ENCODE data around the gene SNAP25.

Gene SNAP25

DNA sequence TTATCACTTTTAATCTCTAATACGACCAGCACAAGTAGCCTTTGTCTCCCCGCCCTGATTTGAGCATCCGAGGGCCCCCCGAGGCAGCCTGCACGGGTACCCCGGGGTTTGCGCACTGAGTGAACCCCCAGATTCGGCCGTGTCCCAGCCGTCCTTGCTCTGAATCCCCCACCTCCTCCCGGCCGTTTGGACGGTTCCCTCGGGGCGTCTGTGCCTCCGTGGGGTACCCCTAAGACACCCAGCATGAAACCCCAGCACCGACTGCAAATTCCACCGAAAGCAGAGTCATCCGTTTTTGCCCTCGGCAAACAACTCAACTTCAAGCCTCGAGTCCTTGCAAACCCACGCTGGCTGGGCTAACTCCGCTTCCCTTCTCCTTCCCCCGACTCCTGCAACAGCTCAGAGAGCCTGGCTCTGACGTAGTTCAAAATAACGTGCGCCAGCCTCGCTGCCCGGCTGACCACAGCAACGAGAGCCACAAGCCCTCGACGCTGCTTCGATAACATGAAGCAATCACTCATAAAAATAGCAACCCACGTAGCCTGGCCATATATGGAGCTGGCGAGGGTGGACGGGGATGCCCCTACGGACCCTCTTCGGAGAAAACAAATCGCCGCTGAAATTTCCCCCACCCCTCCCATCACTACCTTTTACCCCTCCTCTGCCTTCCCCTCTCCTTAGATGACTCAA, 764 bp upstream of the SNAP25 start:
- no peak for DNase-seq

DNA sequence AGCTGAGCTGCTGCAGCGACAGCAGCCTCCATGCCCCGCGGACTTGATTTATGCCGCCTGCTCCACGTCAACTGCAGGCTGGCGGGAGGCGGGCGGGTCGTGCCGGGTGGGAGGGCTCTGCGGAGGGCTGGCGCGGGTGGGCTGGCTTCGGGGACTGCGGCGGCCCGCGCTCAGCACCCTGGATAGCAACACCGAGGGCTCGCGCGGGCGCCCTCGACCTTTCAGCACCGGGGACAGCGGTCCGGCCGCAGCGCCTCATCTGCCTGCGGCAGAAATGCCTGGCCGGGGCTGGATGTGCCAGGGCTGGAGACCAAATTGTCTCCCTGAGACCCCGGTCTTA, 792 bp downstream of the SNAP25 start:
- DNase-seq = peak; percentile 82

DNA sequence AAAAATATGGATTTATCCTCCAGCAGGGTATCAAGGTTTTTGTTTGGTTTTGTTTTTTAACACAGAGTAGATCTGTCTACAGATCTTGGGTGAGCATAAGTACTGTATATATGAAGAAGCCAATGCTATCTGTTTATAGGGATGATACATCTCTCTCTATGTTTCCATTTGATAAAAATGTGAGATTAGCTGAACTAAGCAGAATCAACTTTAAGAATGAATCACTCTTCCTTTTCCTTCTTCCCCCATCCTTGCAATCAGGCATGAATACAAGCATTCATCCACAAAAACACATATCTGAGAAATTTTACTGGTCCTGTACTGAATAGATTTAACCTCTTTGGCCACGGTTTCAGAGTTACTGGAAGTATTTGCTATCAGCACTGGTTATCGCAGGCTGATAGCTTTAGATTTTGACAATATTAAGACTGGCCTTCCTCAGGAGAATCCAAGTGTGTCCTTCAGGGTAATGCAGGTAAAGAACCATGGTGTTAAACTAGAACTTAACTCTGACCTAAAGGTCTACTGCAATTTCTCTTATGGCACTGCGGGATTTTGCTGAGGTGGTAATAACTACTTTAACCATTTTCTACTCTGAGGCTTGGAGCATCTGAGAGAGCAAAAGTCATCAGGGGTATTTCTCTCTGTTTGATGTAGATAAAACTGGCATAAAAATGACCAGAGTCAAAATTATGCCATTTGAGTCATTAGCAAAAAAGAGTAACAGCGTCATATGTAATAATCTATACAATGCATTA, 1.5 kb downstream of the SNAP25 start:
- DNase-seq = no peak

DNA sequence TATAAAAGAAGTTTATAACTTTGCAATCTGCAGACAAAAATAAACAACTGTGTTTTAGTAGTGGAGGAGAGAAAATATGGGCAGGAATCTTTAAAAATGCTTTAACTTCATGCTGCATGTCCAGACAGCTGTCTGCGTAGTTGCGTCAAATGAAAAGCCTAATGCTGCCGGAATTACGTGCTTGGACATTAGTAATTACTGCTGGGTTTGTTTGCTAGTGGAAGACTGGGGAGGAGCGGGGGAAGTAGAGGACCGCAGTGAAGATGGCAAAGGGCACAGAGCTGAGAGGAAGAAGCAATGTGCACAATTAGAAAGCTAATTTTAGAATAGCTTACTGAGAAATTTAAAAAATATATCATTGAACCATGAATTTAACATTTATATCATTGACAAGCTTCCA, 2.4 kb downstream of the SNAP25 start:
- DNase-seq = no peak

DNA sequence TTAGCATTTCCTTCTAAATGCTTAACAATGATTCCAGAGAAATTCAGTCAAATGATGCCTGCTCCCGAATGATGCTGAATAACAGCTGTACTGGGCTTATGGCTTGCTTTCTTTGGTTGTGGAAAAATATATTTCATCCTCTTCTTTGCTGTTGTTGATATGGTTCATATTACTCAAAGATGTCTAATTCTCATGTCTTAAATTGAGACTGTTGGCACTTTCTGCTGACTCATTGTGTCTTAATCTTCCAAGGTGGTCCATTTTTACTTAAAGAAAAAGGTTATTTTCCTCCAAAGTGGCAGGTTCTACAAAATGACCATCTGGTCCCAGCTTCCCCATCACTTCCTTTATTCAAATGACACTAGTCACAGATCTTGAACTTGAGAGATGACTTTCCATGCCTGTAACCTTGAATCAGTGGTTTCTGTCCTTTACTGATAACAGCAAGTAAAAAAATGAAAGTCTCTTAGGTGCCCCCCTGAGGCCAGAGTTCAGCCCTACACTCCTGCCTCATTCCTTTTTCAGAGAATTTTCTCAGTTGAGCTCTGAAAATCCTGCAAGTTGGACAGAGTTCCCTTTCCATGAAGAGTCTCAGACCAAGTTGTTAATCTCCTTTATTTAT, 6.9 kb downstream of the SNAP25 start:
- peak; percentile 12 for DNase-seq

DNA sequence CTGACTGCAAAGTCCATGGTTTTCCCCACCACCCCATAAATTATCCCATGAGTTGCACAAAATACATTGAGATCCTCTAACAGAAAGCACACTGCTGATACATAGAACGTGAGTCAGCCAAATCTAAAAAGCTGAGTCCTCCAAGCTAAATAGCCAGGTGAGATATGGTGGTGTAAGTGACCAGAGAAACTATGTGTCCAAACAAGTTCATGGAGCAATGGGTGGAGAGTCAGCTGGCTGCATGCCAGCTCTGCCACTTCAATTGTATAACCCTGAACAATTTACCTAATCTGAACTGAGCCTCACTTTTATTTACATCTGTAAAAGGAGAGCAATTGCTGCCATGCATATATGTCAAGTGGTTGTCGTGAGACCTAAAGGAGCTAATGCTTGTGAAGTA, 9.7 kb downstream of the SNAP25 start:
- DNase-seq = no peak

DNA sequence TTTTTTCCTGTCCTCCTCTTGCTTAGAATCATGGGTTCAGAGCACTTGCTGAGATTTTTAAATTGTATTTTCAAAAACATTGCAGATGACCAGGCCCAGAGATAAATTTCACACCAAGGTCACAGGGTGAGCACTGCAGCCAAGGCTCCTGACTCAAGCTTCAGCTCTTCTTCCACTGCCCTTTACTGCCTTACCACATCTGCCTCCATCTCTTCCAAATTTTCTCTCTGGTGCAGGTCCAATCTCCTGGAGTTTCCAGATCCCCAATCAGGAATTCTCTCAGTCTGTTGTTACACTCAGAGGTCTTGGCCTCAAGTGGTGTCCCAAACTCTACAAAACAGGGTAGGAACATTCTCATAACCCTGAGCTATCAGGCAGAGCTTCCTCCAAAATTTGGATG, 12.7 kb downstream of the SNAP25 start:
- DNase-seq = no peak

DNA sequence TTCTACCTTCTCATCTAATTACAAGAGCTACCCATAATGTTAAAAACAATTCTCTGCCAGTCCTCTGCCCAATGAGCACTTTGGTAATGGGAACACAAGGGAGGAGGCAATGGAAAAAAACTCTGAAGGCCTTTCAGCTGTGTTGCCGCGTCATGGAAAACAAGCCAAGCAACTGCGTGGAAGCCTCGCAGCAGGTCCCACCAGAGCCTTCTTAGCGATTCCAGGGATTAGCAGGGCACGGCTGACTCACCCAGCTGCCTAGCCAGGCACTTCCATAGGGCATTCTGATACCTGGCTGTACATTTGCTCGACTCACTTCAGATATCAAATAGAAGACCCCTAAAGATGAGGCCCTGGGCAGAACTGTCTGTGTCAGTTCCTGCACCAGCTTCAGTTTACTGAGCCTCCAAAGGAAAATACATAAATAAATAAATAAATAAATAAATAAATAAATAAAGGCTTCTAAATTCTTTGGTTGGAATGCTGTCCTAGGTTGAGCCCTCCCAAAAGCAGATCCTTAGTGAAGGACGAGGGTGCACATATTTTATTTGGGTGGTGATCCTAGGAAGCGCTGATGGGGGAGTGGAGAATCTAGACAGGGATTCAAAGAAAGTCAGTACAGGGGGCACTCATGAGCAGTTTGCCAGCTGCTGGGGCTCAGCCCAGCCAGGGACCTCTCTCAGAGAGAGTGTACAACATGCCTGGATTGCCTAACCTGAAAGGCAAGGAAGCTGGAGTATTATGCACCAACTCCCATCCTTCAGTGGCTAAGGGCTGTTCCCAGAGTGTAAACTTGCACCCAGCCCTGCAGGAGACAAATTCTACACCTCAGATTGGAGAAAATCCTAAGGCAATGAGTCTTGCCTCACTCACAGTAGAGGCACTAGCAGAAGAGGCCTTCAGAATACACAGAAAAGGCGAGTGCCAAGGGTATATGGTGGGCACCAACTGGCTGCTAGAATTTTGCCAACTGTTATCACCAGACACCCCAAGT, 18.2 kb downstream of the SNAP25 start:
- no peak for DNase-seq

DNA sequence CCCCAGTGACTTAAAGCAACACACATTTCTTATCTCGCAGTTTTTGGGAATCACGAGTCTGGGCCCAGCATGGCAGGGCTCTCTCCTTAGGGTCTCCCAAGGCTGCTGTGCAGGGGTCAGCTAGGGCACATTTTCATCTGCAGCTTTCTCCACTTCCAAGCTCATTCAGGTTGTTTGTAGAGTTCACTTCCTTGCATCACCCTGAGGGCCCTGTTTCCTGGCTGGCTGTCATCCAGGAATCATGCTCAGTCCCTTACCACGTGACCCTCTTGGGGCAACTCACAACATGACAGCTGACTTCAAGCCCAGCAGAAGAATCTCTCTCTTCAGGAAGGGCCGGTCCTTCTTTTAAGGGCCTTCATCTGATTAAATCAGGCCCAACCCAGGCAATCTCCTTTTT, 21.3 kb downstream of the SNAP25 start:
- DNase-seq = peak; percentile 46

DNA sequence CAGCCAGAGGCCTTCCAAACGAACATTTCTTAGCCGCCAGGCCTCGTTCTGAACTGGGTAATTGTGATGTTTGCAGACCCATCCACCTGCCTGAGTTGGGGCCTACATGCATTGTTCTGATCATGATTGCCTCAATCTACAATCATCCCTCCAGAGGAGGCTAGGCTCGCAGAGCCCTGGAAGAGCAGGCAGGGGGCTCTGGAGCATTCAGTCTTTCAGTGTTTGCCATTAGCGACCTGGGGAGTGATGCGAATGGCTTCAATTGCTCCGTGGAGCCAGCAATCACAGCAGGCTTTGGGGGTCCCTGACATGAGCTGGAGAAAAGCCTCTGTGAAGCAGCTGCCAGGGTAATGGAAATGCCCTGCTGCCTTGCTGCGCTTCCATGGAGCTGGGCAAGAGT, 22.0 kb downstream of the SNAP25 start:
- no peak for DNase-seq

DNA sequence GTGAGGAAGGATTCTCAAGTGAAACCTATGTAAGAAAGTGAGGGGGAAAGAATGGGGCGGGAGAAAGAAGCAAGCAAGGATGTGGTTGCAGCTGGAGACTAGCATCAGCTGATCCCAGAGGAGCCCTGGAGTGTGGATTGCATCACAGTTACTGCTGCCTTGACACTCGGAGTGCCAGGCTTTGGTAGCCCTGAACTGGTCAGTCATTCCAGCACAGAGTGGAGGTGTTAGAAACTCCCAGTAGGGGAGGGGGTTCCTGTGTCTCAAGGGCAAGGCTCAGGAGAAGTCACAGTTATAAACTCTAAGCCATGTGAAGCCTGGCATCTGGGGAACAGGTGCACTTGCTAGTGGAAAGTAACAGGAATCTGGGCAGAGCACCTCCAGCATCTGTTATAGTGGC, 23.5 kb downstream of the SNAP25 start:
- DNase-seq = no peak

DNA sequence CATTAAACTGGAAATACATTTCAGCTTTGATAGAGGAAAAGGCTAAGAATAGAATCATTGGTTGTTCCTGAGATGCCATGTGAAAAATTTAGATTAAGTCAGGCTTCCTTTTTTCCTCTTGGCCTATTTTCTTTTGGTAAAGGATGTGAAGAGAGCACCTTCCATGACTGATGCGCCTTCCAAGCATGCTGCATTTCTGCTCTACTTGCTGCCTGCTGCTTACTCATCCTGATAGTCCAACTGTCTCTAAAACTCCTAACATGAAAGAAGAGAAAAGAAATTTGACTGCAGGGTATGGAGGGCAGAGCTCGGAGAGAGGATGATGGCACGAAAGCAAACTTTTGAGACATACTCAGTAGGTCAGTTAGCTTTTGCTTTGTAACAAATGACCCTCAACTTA, 28.8 kb downstream of the SNAP25 start:
- no peak for DNase-seq

DNA sequence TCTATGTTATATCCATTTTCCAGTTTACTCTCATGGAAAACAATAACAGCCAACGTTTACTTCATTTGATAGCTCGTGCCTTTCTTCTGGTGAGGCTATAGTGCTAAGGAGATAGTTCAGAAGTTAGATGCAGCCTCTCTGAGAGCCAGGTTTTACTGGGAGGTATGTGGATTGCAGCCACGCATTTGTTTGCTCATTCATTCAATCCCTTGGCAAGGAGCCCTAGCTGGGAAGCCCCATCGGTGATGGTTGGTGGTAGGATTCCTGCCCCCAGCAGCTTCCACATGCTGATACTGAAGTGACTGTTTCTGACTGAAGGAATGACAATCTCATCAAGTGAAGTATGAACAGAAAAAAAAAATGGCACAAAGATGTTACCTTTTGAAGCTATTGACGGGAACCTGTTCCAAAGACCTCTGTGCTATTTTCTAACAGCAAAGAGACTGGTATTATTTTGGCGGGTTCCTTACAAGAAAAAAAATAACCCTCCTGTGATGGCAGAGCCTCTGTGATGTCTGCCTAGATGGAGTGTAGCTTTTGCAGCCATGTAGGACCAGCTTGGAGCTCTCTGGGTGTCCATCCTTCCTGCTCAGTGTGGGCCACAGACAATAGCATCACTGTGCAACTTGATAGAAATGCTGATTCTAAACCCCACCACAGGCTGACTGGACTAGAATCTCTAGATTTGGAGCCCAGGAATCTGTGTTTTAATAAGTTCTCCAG, 30.6 kb downstream of the SNAP25 start:
- no peak for DNase-seq

DNA sequence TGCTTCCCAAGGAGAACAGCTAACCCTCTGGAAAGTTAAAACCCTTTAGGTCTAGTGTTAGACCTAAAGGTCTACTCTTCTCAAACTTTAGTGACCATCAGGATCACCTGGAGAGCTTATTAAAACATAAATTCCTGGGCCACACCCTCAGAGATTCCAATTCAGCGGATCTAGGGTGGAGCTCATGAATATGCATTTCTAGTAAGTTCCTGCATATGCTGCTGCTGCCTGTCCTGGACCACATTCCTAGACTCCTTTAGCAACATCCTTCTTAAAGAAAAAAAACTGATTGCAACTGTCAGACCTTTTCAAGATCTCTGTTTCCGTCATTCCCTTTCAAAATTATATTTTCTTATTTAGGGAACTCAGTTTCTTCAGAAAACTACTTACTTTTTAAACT, 31.2 kb downstream of the SNAP25 start:
- no peak for DNase-seq

DNA sequence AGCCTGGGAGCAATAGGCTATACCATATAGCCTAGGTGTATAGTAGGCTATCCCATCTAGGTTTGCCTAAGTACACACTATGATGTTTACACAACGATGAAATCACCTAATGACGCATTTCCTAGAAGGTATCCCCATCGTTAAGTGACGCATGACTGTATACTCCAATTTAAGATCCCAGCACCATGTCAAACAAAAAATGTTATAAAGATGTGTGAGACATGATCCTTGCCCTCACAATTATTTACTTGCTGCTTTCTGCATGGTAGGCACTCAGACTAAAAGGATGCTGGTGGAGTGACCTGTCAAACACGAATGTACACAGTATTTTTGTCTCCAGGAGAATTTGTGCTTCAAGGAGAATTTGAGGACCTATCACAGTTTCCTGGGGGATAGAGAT, 32.3 kb downstream of the SNAP25 start:
- DNase-seq = no peak

DNA sequence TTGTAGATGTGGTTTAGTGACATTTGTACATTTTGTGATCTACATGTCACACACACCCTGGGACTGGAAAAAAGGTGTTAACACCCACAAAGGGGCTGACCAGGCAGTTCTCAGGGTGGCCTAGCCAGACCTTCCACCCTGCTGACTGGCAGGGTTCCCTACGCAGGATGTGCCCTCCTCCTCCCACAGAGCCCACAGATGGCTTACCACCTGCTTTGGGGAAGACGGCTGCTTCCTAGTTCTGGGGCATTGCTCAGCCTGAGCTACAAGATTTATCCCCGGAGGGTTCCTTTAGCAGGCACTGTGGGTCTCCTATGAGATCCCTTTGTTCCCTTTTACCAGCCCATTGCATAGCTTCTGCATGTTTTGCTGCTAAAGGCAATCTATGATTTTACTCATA, 35.1 kb downstream of the SNAP25 start:
- DNase-seq = no peak

DNA sequence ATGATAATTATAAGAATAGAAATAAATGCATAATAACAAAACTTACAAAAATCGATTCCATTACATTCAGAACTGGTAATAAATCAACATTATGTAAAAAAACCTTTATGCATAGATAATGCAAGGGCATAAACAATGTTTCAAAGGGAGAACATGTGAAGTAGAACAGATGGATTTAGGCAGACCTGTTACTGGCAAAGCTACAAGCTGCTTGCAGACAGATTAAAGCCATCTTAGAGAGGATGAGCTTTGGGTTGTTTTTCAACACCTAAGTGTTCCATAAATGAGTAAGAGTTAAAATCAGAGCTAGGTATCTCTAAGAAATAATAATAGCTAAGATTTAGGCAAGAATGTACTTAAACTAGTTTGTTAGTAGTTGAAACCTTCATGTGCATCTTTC, 37.2 kb downstream of the SNAP25 start:
- no peak for DNase-seq

DNA sequence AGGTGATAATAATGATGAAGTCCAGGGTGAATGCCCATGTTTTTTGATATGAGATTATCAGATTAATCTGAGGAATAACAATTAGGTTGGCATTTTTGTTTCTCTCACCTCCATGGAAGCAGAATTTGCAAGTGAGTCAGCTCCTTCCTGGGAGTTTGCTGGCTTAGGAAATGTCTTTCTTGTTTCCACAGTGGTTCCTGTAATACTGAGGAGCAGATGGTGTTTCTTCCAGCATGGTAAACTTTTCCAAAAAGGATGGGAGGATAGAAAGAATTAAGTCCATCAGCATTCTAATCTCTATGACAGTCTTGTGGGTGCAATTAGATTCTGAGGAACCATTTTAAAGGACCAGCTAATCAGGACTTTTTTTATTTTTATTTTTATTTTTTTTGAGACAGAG, 40.5 kb downstream of the SNAP25 start:
- no peak for DNase-seq

DNA sequence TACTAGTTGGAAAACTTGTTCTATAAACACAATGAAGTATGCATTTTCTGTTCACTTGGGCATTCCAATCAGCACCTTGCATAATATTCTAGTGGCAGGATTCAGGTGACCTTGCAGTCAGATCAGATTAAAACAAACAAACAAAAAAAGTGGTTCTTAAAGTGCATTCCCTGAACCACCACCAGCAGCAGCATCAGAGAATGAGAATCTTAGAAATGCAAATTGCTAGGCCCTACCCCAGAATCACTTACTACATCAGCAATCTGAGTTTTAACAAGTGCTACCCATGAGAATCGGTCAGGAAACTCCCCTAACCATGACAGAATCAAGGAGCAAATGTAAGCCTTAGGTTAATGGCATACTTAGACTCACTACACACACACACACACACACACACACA, 41.7 kb downstream of the SNAP25 start:
- DNase-seq = no peak

DNA sequence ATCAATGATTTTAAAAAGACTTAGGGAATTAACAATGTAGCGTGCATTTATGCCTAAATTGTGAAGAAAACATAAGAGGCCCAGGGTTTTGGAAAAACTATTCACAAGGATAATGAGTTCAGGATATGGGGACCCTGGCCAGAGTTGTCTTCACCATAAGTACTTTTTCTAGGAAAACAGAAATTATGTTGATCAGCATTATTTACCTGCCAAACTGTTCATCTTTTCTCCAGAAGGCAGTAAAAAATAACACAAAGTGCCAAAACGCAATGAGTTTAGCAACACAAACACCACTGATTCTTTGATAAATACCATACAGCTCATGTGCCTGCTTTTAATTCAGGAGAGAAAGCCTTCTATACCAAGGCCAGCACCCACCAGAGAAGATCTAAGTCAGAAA, 43.1 kb downstream of the SNAP25 start:
- no peak for DNase-seq

DNA sequence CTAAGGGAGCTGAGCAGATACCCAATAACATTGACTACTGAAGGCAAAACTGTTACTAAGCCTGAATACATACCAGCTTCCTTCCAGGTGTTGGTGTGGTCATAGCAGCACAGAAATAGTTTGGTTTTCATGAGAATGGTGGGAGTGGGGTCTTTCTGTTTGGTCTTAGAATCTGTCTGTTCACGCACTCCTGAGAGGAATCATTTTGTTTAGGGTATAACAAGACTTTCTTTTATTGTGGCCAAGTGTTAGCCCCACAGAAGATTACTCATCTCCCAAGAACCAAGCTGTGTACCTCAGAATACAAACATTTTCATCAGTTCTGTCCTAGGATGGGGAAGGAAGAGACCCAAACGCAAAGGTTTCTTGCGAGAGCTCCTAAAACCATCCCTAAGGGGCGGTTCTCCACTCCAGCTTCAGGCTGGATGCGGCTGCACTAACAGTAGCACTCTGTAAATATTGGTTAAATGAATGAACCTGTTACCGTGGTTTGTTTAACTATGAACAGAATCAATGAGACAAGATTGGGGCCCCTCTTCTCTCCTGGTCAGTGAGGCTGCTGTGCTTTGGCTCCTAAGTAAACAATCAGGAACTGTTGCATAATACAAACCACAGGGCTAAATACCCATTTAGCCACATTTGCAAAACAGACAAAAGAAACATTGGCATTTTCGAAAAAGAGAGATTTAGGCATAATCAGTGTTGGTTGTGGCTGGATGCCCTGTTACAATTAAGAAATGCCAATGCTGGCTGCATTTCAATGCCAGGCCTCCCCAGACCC, 44.9 kb downstream of the SNAP25 start:
- no peak for DNase-seq

DNA sequence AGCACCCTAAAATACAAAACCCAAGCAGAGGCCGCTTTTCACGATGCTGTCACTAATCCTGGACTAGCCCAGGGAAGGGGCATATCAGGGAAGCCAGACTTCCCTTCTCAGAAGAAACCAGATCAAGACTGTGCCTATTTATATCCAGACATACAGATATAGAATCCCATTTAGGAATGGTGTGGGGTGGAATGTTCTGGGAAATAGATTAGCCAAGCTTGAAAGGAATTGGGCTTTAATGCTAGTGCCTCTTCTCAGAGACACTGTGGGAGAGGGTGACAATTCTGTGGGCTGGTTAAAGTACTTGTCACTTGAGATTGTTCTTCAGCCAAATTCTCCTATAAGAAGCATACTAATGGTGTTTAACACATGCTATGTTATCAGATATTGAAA, 45.5 kb downstream of the SNAP25 start:
- no peak for DNase-seq
